HG03575 (cell line): Measurements from ENCODE around the gene CPLX4.

Source experiments
- ATAC-seq: cut with Tn5 transposase; IDR thresholded peaks from one replicate; pipeline ENCODE4 v1.9.1; 2021; ENCODE audit not compliant: unreplicated experiment, insufficient number of reproducible peaks, low FRiP score; ENCODE audit errors: extremely low read depth

The CPLX4 gene

GRCh38 chr18:59318460-59319050 lies at the start of gene CPLX4:
Gene CPLX4 (minus strand): TSS chr18:59318649. CDS start chr18:59318462, 187 bp downstream.
- no peak for ATAC-seq

GRCh38 chr18:59360381-59360780 lies 41.9 kb upstream of the CPLX4 start:
- no peak for ATAC-seq

- no peak for ATAC-seq
Measured at GRCh38 chr18:59359576-59359952, 41.1 kb upstream of the CPLX4 start.

GRCh38 chr18:59358712-59359575 lies 40.5 kb upstream of the CPLX4 start, which contains the start of gene LMAN1:
Gene LMAN1 (minus strand): TSS chr18:59359265. CDS start chr18:59359244, 21 bp downstream.
- peak; percentile 50 for ATAC-seq

- no peak for ATAC-seq
Measured at GRCh38 chr18:59358414-59358711, 39.9 kb upstream of the CPLX4 start.

- ATAC-seq = no peak
Measured at GRCh38 chr18:59357928-59358327, 39.5 kb upstream of the CPLX4 start.

GRCh38 chr18:59354731-59355130 lies 36.3 kb upstream of the CPLX4 start:
- no peak for ATAC-seq

- ATAC-seq = no peak
Measured at GRCh38 chr18:59353079-59353680, 34.7 kb upstream of the CPLX4 start.

GRCh38 chr18:59352250-59352855 lies 33.9 kb upstream of the CPLX4 start:
- ATAC-seq = no peak

- ATAC-seq = no peak
Measured at GRCh38 chr18:59345556-59345955, 27.1 kb upstream of the CPLX4 start.

GRCh38 chr18:59344996-59345395 lies 26.5 kb upstream of the CPLX4 start:
- no peak for ATAC-seq

GRCh38 chr18:59343926-59344325 lies 25.5 kb upstream of the CPLX4 start:
- ATAC-seq = no peak

GRCh38 chr18:59340817-59341216 lies 22.4 kb upstream of the CPLX4 start:
- ATAC-seq = no peak

- no peak for ATAC-seq
Measured at GRCh38 chr18:59340312-59340711, 21.9 kb upstream of the CPLX4 start.

GRCh38 chr18:59332986-59333385 lies 14.5 kb upstream of the CPLX4 start:
- ATAC-seq = no peak

GRCh38 chr18:59328683-59329082 lies 10.2 kb upstream of the CPLX4 start:
- no peak for ATAC-seq

- ATAC-seq = no peak
Measured at GRCh38 chr18:59325965-59326364, 7.5 kb upstream of the CPLX4 start.

- ATAC-seq = no peak
Measured at GRCh38 chr18:59324623-59324971, 6.1 kb upstream of the CPLX4 start.

GRCh38 chr18:59323931-59324622 lies 5.6 kb upstream of the CPLX4 start:
- ATAC-seq = no peak
